Bronchial epithelial cell (primary cell): ENCODE measurements around the gene RBM42. TPM values are rescaled to one million over a fixed set of nuclear protein-coding genes. Genes with fewer than 3 reads are reported as not detected.

Source experiments
- DNase-seq: peaks from one replicate; pipeline ENCODE4 v3.0.0-alpha.2; 2010; ENCODE audit warnings: low read depth
- FAIRE-seq: peaks from 2 replicates; lab custom pipeline; 2011; peaks lifted over from hg19 to GRCh38; lab: Jason Lieb, UNC
- H3K27me3 ChIP-seq: 2 replicates; pipeline ENCODE4 v1.5.1; 2011; ENCODE audit warnings: low read length; ENCODE audit not compliant: control insufficient read depth, insufficient read depth
- H3K36me3 ChIP-seq: 2 replicates; pipeline ENCODE4 v1.5.1; 2011; ENCODE audit warnings: low read length; ENCODE audit not compliant: control insufficient read depth, insufficient read depth
- H3K4me3 ChIP-seq: 2 replicates; pipeline ENCODE4 v1.5.1; 2011; ENCODE audit warnings: mild to moderate bottlenecking, low read depth, low read length, control low read depth
- CTCF ChIP-seq: IDR thresholded peaks from 2 replicates; pipeline ENCODE4 v1.5.1; 2011; ENCODE audit warnings: mild to moderate bottlenecking, moderate library complexity, low read length, control low read depth, inconsistent platforms; ENCODE audit not compliant: insufficient read depth, severe bottlenecking
- total RNA-seq: library from RNA; depleted of rRNA; stranded (reverse); fragments of >200 nt; gene quantifications from 2 replicates; pipeline ENCODE4 v1.2.1, GENCODE V29; 2014

The RBM42 gene
- total RNA-seq, 1 donor from 2014 or later: 33.4 TPM

GRCh38 chr19:35661995-35662340 is 33.1 kb downstream of the RBM42 start:
- FAIRE-seq: no peak
- TF ChIP-seq CTCF: no peak

GRCh38 chr19:35663981-35664380 is 35.1 kb downstream of the RBM42 start:
- FAIRE-seq (no peak), DNase-seq (no peak)
- no peak for TF ChIP-seq CTCF
- no peaks in the 10 kb centered on the region for H3K36me3 ChIP-seq
- H3K4me3 ChIP-seq: no peak overlapping the region
- H3K27me3 ChIP-seq: no peaks in the 10 kb centered on the region

More at GRCh38 chr19:35661995-35662340, 33.1 kb downstream of the RBM42 start:
- Histone ChIP-seq H3K27me3 (no peaks in the 10 kb centered on the region), H3K36me3 (peaks cover 6% of the 10 kb centered on the region), H3K4me3 (no peak overlapping the region)
- no peak for DNase-seq

- H3K4me3 ChIP-seq: no peak overlapping the region
- DNase-seq (no peak), FAIRE-seq (no peak)
- TF ChIP-seq CTCF: no peak
- no peaks in the 10 kb centered on the region for H3K27me3 ChIP-seq
- no peaks in the 10 kb centered on the region for H3K36me3 ChIP-seq
Measured at GRCh38 chr19:35665157-35665556, 36.3 kb downstream of the RBM42 start.

- H3K36me3 ChIP-seq: no peaks in the 10 kb centered on the region
- H3K4me3 ChIP-seq: no peak overlapping the region
- no peak for FAIRE-seq
Measured at GRCh38 chr19:35665604-35666003, 36.8 kb downstream of the RBM42 start.

GRCh38 chr19:35666251-35666913 is 37.5 kb downstream of the RBM42 start, which contains the start of gene UPK1A:
TSS of gene UPK1A (plus strand) at chr19:35666517. CDS start at chr19:35666813, 296 bp downstream.
- FAIRE-seq (no peak), DNase-seq (no peak)
- H3K36me3 ChIP-seq: no peaks in the 10 kb centered on the region
- no peak within 1 kb of the TSS for H3K4me3 ChIP-seq
- H3K27me3 ChIP-seq: no peaks in the 10 kb centered on the region
- TF ChIP-seq CTCF: no peak

More at GRCh38 chr19:35665604-35666003, 36.8 kb downstream of the RBM42 start:
- no peaks in the 10 kb centered on the region for H3K27me3 ChIP-seq
- TF ChIP-seq CTCF: no peak
- DNase-seq: no peak

GRCh38 chr19:35669566-35669965 is 40.7 kb downstream of the RBM42 start:
- Histone ChIP-seq H3K4me3 (no peak overlapping the region), H3K27me3 (no peaks in the 10 kb centered on the region), H3K36me3 (no peaks in the 10 kb centered on the region)
- FAIRE-seq (no peak), DNase-seq (no peak)
- no peak for TF ChIP-seq CTCF
